ENCODE measurements around the gene PJA2.

The PJA2 gene

DNA sequence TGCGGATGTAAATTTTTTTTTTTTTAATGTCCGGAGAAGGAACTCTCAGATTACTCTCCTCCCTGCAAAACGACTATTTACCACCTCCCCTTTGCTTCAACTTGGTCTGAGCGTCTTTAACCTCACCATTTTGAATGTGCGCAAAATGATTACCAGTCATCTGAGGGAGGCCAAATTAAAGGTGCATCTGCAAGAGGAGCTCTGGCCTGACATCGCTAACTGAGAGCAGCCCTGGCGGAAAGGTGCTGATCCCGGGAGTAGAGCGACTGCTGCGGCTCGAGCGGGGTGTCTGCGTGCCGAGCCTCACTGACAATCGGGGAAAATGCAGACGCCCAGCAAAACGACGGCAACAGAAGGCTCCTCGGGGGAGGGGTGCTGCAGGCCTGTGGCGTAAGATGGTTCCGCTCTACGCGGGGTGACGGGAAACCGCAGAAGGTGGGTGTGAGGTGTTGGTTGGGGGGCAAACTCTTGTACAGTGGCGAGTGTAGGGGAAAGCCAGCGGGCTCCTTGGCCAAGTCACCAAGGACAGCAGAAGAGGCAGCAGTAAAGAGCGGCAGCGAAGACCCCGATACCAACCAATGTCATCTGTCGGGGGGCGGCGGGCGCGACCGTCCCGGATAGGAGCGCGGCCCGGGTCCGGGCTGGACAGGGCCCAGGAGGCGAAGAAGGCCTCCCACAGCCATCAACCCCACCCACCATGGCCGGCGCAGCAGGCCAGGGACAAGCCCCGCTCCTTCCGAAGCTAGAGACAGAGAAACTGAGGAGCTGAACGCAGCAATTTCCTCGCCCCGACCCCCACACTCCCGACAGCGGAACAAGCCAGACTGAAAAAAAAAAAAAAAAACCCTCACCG, 557 bp downstream of the PJA2 start:
- DNase-seq (ENCODE audit: insufficient read length, low spot score) = peak; percentile 36
- FAIRE-seq = no peak

DNA sequence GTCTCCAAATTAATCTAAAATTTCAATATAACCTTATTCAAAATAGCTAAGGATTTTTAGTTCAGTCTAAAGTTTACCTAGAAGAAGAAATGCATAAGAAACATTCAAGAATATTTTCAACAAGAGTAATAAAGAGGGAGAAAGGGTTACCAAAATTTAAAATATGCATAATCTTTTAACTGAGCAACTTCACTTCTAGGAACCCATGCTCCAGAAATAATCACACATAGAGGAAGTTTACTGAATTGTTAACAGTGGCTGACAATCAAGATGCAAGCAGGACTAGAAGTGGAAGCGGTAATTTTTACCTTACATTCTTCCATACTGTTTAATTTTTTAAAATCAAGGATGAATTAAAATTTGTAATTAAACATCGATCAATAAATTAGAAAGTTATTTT, 1.9 kb downstream of the PJA2 start:
- FAIRE-seq = no peak
- no peak for DNase-seq (ENCODE audit: insufficient read length, low spot score)

DNA sequence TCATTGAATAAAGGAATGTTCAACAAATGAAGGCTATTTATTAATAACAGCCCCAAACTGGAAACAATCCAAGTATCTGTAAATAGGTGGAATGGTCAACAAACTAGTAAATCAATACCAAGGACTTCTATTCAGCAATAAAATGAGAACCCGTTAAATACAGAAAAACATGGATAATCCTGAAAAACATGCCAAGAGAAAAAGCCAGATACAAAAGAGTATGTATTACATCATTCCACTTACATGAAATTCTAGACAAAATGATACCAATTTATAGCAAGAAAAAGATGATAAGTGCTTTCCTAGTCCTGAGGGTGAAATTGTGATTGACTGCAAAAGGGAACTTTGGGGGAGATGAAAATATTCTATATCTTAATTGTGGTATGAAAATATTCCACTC, 3.1 kb downstream of the PJA2 start:
- no peak for FAIRE-seq
- no peak for DNase-seq (ENCODE audit: insufficient read length, low spot score)

DNA sequence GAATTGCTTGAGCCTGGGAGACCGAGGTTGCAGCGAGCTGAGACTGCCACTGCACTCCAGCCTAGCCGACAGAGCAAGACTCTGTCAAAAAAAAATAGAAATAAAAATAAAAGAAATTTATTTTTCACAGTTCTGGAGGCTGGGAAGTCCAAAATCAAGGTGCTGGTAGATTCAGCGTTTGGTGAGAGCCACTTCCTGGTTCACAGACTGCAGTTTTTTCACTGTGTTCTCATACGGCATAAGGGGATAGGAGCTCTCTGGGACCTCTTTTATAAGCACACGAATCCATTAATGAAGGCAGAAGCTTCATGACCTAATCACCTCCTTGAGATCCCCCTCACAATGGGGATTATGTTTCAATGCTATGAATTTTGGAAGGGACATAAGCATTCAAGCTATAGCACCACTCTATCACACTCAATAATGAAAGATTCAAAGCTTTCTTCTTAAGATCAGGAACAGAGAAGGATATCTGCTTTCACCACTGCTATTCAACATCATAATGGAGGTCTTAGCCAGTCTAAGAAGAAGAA, 5.3 kb downstream of the PJA2 start:
- FAIRE-seq (no peak), DNase-seq (ENCODE audit: insufficient read length, low spot score) (no peak)

DNA sequence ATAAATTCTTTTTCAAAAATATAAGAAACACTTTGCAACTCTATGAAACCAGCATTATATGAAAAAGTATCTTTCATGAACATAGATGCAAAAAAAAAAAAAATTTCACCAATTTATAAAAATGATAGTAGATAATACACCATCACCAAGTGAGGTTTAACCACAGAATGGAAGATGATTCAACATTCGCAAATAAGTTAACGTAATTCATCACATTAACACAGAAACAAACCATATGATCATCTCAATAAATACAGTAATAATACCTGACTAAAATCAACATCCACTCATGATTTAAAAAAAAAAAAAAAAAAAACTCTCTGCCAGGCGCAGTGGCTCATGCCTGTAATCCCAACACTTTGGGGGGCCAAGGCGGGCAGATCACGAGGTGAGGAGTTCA, 6.3 kb downstream of the PJA2 start:
- no peak for DNase-seq (ENCODE audit: insufficient read length, low spot score)
- no peak for FAIRE-seq

DNA sequence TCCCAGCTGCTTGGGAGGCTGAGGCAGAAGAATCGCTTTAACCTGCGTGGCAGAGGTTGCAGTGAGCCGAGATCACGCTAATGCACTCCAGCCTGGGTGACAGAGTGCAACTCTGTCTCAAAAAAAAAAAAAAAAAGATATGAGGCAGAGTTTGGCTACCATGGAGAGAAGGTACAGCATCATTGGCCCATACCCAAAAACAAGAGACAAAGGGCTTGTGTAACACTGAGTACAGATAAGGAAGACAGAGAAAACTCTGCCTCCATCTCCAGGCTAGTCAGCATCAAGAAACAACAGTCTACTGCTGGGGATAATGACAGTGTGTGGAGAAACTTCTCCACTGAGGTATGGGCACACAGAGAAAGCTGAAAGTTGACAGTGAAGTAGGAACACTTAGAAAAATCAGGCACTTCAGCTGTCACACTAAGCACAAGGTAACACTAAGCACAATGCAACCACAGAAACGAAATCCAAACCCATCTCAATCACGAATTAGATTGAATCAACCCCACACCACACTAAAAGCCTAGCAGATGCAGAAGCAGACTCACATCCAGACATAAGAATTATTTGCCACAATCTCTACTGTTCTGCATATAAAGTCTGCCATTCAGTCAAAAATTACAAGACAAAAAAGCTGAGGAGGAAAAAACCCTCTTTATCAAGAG, 10.5 kb downstream of the PJA2 start:
- FAIRE-seq (no peak), DNase-seq (ENCODE audit: insufficient read length, low spot score) (no peak)

DNA sequence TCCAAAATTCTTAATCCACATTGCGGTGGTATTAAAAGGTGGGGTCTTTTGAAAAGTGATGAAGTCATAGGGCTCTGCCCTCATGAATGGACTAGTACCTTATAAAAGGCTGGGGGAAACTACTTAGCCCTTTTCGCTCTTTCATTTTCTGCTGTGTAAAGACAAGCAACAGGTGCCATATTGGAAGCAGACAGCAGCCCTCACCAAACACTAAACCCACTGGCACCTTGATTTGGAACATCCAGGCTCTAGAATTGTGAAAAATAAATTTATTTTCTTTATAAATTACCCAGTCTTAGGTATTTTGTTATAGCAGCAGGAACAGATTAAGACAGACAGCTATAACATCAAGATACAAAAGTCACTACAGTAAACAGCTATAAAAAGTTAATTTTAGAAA, 12.8 kb downstream of the PJA2 start:
- FAIRE-seq = no peak

DNA sequence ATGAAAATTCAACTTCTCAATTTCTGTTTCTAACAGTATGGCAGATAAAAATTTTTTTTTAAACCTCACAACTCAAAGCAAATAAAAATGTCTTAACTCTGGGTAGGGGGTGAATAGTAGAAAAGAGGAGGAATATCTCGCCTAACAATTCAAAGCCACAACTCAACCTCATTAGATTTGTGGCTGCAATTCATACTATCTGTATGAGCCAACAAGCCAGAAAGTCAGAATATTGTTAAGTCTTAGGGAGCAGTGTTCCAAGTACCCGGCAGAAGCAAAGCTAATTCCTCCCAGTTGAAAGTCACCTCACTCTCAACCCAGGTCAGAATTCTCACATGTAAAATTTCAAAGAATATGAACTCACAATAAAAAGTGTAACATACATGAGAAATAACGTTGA, 15.0 kb downstream of the PJA2 start:
- FAIRE-seq = no peak

More for the DNA sequence above, 12.8 kb downstream of the PJA2 start:
- DNase-seq (ENCODE audit: insufficient read length, low spot score) = no peak

DNA sequence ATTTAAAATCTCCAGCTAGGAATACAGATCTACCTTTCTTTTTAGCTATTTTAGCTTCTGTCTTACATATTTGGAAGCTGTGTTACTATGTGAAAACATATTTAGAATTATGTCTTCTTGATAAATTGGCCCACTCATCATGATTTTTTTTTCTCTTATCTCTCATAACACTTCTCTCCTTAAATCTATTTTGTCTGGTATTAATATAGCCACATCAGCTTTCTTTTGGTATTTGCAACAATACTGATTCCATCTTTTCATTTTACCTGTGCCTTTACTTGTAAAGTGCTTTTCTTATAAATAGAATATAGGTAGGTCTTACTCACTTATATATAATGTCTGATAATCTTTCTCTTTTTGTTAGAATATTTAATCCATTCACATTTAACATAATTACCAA, 19.6 kb downstream of the PJA2 start:
- DNase-seq (ENCODE audit: insufficient read length, low spot score) = no peak
- FAIRE-seq = no peak

More for the DNA sequence above, 15.0 kb downstream of the PJA2 start:
- no peak for DNase-seq (ENCODE audit: insufficient read length, low spot score)

DNA sequence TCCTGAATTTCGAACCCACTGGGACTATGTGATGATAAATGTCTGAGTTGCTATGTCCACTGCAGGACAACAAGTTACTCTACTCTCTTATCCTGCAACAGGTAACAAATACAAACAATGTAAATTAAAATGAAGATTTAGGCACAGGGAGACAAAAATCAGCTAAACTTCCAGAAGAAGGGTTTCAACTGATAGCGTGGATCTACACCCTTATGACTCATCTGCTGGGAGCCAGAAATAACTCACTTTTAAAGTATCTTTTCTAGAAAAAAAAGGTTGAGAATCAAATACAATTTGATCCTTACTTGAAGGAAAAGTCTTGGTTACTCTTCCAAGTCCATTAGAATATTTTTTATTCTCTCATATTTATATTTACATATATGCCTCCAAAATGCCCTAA, 21.4 kb downstream of the PJA2 start:
- DNase-seq (ENCODE audit: insufficient read length, low spot score) = no peak
- no peak for FAIRE-seq

DNA sequence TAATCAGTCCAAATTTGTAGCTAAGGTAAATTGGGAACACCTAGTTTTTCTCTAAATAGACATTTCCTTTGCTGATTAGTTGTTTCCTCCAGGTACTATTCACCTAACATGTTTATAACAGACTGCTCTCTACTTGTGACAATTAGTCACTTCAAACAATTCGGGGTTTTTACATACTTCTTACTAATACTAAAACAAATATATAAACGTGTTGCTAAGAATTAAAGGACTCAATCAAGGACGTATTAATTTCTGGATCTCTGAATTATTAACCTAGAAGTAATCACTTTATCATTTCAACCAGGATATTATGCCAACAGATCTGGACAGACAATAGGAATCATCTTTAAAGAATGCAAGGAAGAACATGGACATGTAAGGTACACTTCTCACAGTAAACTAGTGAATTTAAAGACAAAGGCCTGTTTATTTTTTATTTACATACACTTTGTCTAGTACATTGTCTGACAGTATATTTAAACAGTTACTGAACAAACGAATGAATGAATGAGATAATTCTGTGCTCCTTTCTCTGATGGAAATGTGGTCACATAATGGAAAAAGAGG, 22.3 kb downstream of the PJA2 start:
- FAIRE-seq = no peak
- no peak for DNase-seq (ENCODE audit: insufficient read length, low spot score)

DNA sequence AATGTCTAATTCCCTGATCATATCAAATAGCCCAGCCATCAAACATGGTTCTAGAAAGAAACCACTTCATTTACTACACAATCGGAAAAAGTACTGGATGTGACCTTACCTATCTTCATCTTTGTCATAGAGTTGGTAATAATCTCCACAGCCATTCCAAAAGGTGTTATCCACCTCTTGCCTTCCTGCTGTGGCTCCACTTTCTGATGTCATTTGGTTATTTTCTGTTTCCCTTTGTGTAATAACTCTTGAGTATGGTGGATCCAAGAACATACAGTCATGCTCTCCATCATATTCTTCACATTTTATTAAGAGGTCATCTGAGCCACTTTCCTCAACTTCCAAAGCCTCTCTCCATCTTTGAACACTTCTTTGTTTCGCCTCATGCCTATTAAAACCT, 31.7 kb downstream of the PJA2 start:
- FAIRE-seq (no peak), DNase-seq (ENCODE audit: insufficient read length, low spot score) (no peak)

DNA sequence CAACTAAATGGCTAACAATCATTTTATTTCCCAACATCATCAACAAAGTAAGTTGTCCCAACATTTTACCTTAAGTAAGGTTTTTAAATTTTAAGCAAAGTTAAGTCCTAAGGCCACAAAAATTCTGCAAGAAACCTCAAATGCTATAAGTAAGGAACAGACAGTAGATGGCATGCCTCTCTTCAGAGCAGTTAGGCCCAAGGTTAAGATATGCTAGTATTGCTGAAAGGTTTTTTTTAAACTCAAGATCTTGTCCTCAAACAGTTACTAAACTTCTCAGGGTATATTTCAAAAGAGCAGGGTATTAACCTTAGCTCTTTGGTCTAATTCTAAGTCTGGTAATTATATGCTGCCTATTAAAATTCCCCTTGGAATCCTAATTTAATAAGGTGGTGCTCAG, 35.1 kb downstream of the PJA2 start:
- FAIRE-seq (no peak), DNase-seq (ENCODE audit: insufficient read length, low spot score) (no peak)

DNA sequence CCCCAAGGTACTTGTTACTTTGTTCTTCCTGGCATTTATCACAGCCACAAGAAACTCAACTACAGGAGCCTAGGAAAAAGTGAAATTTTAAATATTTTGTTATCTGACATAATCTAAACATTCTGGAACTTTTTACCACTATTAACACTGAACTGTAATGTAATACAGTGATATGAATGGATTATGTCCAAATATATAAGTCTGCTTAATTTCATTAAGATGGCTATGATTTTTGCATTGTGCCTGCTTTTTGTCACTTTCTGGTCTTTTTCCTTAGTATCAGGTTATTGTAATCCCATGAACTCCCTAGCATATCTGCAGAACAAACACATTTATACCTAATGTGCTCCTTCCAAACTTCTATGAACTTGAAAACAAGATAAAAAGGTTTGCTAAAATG, 35.8 kb downstream of the PJA2 start:
- DNase-seq (ENCODE audit: insufficient read length, low spot score) = no peak
- FAIRE-seq = no peak

DNA sequence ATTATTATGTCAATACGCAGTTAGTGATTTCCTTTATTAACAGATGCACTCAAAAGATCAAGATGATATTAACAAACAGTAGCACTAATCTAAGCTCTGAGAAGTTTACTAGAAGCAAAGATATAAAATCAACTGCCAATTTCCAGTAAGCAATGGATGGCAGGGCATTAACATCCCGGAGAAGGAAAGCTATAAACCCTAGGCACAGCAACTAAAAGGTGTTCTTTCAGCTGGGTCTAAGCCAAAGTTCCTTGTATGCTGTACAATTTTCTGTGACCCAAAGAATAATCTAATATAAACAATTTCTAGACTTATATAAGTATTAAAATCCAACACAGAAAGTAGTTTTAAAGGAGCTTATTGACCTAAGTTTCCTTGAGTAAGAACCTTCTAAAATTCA, 39.4 kb downstream of the PJA2 start:
- DNase-seq (ENCODE audit: insufficient read length, low spot score) = no peak
- FAIRE-seq = no peak

DNA sequence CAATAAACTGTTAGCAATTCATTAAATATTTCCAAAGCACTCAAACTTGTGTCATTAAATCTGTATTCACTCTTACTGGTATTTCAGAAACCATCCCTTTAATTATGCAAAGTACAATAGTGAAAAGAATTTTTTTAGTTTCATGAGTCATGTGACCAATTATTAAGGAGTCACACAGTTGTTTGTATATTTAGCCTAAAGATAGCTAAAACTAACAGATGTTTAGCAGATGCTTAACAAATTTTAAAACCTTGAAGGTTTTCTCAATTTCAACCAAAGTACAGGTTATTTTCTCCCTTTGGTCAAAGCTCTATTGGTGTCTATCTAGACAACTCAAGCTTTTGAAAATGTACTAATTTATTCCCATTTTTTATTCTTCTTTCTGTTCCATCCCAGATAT, 44.1 kb downstream of the PJA2 start:
- FAIRE-seq = no peak

DNA sequence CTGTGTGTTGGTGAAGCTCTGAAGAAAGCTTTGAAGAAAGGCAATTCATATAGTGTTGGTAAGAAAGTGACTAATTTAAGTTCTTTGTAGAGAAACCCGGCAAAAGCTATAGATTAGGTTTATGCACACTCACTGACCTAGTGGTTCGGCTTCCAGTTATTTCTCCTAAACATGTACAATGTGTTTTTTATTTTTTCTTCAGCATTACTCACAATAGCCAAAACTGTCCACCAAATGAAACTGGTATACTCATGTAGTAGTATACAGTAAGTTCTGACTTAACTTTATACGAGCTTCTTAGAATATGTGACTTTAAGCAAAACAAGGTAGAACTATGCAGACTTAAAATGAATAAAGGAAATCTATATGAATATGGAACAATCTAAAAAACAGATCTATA, 44.8 kb downstream of the PJA2 start:
- DNase-seq (ENCODE audit: insufficient read length, low spot score) (no peak), FAIRE-seq (no peak)

More for the DNA sequence above, 44.1 kb downstream of the PJA2 start:
- no peak for DNase-seq (ENCODE audit: insufficient read length, low spot score)

DNA sequence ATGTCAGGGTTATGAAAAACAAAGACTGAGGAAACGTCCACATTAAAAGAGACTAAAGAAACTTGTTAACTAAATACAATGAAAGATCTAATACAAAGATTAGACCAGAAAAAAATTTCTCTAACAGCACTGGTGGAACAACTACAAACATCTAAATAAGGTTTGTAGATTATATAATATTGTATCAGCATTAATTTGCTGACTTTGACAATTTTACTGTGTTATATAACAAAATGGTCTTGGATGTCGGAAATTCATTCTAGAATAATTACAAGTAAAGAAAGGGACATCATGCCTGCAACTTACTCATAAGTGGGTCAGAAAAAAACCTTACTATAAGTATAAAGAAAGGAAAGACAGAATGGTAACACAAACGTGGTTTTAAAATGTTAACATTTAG, 50.1 kb downstream of the PJA2 start:
- no peak for DNase-seq (ENCODE audit: insufficient read length, low spot score)
- no peak for FAIRE-seq

DNA sequence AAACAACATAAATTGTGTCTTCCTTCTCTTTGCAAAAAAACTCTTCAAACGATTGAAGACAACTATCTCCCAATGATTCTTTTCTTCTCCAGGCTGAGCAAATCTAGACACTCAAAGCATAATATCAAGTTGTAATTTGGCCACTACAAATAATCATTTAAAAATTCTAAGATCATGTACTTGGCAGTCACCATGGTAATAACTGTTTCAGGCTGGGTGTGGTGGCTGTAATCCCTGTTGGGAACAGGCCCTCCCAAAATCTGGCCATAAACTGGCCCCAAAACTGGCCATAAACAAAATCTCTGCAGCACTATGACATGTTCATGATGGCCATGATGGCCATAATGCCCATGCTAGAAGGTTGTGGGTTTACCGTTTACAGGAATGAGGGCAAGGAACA, 52.0 kb downstream of the PJA2 start:
- FAIRE-seq (no peak), DNase-seq (ENCODE audit: insufficient read length, low spot score) (no peak)

DNA sequence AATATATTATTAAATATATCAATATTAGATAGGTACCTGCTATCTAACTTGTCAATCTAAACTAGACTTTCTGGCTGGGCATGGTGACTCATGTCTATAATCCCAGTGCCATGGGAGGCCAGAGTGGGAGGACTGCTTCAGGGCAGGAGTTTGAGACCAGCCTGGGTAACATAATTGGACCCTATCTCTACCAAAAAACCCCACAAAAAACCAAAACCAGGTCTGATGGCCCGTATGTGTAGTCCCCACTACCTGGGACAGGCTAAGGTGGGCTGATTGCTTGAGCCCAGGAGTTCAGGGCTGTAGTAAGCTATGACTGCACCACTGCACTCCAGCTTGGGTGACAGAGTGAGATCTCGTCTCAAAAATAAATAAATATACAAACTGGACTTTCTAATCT, 55.0 kb downstream of the PJA2 start:
- DNase-seq (ENCODE audit: insufficient read length, low spot score) (no peak), FAIRE-seq (no peak)

DNA sequence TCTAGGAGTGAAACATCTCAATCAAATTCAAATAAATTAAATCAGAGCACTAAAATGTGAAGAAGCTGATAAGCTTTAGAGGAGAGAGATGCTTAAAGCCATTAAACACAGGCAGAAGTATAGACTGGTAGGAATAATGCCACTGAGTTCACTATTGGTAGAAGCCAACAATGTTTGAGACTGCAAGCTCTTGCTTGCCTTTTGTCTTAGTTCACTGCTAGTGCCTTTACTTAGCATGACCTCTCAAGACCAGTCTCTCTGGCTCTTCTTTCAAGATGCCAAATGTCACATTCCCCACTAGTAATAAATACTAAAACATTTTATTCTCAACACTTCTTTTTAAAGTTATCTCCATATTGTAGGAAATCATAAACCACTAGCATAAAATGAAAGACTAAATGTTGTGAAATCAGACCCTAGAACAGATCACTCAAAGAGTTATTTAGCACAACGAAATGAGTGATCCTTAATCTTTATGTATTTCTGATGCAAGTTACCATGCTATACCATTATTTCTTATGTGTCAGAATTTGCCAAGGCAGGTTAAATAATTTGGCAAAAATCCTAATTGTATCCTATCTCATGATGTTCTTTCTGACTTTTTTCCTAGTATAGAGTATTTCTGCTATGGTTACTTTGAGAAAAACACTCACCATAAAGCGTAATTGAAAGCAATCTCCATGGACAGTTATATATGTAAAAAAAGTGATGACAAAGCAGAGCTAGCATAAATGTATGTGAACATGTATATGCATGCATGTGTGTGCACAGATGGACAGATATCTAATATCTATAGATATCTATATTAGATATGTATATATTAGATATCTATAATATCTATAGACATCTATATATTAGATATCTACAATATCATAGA, 57.5 kb downstream of the PJA2 start:
- FAIRE-seq (no peak), DNase-seq (ENCODE audit: insufficient read length, low spot score) (no peak)
